Measurements from ENCODE around the gene KLF7.

KLF7 gene

DNA sequence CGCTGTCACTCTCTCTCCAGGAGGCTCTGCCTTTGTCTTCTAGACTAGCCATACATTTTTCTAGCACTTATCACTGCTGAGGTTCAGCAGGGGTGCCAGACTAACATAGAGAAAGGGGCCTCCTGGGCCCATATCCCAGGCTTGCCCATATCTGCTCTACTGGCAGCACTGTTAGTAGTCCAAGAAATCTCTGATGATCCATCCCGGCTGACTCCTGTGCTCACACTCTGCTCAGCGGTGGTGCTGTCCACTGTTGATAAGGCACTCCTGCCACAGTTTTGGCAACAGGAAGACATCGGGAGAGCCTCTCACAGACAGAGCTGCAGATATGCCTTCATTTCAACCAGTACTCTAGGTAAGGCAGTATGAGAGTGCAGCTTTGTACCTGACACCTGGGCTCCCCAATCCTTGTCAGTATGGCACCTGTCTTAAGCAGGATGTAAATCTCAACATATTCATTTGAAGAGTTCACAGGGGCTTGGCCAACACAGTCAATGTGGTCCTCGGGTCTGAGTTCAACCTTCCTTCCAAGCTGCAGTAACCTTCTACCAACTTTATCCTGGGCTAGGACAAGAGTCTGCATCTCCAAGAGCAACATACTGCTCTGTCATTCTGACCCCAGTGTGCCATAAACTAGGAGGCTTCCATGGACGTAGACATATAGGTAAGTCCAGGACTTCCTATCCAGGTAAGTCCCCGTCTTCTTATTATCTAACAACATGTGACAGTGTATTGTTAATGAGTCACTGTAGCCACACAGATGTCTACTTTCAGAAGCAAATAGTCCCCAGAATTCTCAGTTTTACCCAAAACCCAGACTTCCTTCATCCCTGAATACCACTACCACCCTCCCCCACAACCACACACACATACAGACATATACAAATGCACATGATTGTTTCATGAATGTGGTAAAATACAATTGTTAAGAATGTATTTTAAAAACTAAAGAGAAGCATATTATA, 16.2 kb downstream of the KLF7 start:
- peak in 1 of 2 experiments; percentile 26 for DNase-seq (ENCODE audit: low read depth in 2 of 2)

DNA sequence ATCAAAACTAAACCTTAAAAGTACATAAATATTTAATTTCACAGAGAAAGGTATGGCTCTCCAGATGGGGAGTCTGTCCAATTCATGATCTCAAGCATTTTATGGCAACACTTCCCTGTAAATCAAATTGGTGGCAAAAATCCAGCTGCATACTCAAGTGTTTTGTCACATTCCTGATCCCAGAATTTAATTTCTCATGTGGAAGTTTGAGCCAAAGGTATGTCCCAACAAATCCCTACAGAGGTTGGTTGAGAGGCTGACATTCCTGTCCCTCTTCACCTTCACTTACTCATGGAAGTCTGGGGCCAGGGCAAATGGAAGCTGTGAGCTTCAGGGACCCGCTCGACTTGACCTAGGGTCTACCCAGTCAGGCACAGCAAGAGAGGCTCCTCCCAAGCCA, 17.7 kb downstream of the KLF7 start:
- no peak for DNase-seq (ENCODE audit: low read depth in 2 of 2)

DNA sequence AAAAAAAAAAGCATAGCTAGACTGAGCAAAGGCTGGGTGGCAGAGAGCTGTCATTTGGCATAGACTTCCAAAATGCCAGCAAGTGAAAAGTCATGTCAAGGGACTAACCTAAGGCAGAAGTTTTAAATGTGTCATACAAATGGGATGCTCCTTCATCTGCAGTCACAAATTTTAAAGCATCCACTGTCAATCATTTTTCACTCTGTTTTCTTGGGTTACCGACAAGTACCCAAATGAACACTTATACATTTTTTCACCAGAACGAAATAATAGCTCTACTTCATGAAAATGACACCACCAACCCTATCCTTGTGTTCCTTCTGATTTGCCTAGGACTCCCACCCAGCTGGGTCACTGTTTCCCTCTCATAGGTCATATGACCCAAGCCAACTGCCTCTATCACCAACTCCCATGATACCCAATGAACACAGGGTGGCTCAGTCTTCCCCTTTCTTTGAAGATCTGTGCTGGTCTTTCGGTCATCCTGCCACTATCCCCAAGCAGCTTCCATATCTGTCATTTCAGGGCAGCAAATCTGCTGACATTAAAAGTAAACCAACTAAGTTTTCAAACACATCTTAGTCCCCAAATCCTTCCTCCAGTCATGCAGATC, 21.5 kb downstream of the KLF7 start:
- DNase-seq (ENCODE audit: low read depth in 2 of 2): no peak

DNA sequence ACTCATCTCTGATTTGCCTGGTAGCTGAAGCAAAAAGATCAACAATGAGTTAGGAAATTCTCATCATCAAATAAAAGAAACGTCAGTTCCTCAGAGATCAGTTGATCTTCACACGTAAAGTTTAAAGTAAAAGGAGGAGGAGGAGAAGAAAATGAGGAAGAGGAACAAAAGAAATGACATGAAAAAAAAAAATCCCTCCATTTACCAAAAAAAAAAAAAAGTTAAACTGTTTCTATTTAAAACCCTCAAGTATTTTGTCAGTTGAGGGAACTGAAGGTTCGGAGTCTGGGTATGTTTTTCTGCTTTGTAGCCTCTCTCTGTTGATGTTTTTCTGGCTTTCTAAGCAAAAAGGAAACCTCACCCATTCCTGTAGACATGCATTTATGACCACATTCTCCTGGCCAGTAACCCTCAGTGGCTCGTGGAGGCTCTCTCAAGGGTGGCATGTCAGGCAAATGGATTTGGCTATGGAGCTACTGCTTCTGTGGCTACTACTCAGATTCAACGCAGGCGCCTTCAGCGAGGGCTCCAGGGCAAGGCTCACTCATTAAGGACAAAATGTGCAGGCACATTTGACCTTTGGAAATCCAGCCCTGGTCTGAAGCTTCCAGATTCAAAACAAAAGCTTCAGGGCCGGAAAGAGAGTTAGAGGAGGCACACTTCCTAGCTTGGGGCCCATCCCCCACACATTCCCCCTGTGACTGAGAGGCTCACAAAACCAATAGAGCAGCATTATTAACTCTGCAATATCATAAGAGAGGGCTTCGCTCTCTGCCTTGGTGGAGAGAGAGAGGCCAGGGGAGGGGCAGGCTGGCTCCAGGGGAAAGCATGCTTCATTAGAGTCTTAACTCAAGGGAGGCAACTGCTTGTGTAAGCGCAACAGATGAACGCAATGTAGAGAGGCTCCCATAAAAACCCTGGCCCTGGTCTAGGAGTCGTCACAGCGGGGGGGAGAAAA, 22.3 kb downstream of the KLF7 start:
- peak in 1 of 2 experiments; percentile 35 for DNase-seq (ENCODE audit: low read depth in 2 of 2)

DNA sequence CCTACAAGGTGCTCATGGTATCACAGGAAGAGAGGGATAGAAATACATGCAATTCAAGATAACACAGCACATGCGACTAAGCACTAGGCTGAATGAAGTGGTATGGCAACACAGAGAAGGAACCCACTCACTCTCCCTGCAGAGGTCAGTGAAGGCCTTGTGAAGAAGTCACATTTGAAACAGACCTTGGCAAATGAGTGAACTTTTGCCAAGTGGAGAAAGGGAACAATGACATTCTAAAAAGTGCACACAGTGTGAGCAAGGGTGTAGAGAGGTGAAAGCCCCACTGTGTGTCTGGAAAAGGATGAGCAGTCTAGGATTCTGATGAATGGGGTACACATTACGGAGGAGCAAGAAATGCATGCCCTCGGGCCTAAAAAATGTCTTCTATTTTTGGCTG, 23.3 kb downstream of the KLF7 start:
- no peak for DNase-seq (ENCODE audit: low read depth in 2 of 2)

DNA sequence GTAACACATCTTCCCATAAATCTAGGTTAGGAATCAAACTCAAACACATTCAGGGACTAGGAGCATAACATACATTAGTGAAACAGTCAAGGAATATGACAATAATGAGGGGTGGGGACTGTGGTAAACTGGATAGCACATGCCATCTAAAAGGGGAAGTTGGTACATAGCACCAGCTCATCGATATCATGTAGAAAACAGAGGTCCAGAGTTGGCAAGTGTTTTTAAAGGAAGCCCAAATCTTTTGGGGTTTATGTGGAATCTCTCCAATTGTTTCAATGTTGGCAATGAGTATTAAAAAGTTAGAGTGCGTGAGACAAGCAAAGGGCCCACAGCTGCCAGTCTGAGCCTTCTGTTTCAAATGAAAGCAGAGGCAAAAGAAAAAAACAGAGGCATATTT, 24.4 kb downstream of the KLF7 start:
- DNase-seq (ENCODE audit: low read depth in 2 of 2): no peak

DNA sequence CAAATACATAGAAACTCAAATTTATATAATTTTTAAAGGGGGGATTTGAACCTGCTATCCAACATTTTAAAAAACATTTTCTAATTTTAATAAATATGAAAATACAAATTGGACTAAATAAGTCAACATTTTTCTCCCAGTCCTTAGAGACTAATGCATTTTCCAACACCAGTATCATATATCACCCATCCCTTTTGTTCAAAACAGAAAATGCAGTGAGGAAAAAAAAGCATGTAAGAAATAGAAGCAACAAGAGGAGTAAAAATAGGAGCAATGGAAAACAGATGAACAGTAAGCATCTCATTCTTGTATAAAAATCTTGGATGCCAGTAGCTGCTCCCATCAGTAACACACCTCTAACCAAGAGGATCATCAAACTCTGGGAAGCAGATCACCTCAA, 25.5 kb downstream of the KLF7 start:
- DNase-seq (ENCODE audit: low read depth in 2 of 2): no peak

DNA sequence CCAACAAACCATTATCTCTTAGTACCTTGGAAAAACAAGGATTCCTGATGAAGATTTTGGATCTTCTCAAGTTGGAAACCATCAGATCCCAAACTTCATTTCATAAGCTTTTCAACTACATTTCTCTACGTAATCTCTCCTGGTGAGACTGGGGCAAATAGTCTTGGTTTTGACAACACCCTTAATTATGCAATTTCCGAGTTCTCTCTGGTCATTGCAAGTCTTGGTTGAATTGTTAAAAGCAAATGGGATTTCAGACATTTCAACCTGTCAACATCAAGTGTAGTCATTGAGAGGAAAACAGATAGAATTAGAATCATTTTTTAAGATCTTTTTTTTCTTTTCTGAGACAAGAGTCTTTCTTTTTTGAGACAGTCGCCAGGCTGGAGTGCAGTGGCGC, 26.2 kb downstream of the KLF7 start:
- DNase-seq (ENCODE audit: low read depth in 2 of 2): no peak

DNA sequence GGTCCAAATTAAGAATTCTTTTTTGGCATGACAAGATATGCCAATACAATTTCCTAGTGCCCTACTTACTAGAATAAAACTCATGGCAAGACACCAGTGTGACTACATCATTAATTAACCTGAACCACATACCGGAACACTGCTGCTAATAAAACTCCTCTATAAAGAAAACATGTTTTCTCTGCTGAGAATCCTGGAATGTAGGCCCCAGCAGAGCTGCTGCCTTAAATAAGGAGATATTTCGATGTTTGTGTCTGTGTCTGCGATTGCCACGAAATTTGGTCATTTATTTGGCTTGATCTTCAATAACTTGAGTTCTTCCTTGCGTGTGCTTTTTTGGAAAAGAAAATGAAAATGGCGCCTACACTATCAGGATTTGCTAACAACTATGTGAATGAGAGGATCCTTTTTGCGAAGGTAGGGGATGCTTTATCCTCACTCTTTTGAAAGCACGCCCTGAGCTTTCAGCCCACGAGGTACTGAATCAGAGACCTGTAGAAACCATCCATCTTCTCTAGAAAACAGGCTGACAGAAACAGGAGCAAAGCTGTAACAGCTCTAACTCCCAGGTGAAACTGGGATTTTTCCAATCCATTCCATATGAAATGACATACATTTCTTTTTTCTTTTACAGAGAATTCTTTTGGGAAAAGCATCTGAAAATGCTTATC, 27.0 kb downstream of the KLF7 start:
- no peak for DNase-seq (ENCODE audit: low read depth in 2 of 2)

DNA sequence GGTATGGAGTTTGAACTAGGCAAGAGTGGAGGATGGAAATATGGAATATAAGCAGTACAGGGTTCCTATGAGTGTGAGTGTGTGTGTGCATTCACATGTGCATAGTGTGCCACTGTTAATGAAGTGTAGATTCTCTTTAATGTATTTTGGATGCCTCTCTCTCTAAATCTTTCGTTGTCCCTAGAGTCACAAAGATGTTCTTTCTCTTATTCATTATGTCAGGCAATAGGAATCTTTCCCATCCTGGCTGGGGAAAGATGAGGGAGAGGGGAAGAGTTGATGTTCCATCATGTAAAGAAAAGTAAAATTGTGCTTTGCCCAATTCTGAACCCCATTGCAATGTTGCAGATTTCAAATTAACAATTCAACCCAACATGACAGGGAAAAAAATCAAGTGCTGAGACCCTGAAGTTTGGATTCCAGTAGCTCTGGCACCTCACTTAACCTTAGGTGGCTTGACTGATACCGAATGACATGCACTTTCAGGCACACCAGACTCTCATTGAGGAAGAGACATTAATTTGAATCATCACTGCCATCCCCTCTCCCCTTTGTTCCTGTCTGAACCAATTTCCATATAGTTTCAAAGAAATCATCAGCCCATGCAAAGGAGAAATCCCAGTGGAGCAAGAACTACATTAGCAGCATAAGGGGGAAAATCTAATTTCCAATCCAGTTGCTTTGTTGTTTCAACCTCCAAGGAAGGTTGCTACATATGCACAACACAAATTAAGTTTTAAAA, 28.0 kb downstream of the KLF7 start:
- DNase-seq (ENCODE audit: low read depth in 2 of 2): no peak

DNA sequence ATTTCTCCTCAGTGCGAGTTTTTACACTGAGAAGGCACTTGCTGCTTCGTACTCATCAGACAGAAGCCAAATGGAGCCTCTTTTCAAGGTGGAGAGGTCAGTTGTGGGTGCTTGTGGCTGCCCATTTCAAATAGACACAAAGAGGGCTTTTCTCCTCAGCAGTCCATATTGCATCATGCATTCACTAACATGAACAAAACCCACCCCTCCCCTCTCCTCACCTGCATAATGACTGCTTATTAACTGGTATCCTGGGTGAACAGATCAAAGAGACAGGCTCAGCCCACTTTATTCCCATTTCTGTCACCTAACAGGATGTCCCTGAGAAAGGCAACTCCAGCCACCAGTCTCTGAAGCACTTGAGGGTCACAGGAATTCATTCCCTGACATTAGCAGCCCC, 28.9 kb downstream of the KLF7 start:
- DNase-seq (ENCODE audit: low read depth in 2 of 2): no peak

DNA sequence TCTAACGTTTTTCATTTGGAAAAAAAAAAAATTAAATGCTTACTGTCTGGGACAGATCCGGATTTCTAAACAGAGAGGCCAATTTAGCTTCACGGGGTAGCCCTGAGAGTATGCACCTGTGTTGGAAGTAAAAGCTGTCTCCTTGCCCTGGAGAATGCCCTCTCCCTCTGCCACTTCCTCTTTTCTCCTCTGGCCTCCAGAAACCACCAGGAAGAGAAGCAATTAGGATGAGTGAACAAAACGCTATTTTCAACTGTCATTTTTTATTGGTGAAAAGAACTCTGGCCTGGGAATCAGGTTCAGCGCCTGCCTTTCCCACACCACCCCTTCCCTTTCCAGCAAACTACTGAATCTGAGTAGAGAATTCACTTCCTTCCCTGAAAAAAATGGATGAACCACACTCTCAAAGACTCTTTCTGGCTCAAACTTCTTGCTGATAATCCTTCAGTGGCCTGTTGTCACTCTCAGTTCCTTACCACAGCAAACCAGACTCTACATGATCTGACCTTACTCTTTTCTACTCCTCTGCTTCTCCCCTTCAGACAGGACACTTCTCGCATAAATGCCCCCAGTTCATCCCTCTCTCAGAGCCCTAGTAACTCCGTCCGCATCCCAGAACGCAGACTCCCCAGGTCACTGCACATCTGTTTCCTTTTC, 29.8 kb downstream of the KLF7 start:
- DNase-seq (ENCODE audit: low read depth in 2 of 2): no peak

DNA sequence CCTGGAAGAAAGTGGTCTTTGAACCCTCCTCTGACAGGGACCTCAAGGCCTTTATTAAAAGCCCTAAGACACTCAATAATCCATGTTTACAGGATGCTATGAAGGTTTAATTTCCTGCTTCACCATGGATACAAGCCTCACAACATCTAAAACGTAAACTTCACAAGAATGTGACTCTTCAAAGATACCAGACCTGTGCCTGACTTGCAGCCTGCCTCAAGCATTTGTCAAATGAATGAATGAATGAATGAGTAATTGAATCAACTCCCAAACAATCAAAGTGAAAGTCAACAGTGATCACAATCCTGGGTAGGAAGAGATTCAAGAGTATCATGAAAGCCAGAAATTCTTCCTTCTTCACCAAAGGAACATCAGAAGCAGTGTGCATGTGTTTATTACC, 30.4 kb downstream of the KLF7 start:
- DNase-seq (ENCODE audit: low read depth in 2 of 2): no peak

DNA sequence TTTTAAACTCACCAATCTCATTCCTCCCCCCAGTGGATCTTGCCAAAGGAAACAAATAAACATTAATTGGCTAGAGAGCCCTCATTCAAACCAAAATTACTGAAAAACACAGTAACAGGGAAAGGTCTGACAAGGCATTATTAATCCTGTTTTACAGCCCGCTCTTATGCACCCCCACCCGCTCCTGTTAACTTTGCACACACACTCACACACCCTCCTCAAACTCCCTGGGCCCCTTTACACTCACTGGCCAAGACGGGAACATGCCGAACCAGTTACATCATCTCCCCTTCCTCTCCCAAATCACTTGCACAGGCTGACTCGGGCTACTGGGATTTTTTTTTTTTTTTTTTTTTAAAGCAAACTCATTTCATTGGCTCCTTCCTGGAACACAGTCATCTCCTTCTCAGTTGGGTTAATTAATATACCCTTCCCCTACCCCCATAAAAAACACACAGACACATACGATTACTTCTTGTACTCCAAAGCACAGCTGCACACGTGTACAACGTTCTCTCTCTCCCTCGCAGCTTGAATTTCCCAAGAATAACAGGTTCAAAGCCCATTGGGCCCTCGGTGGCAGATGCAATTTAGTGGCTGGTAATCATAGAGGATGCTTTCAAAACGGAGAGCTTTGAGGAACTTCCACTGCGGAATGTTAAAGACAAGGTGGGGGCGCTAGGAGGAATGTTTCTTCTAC, 31.8 kb downstream of the KLF7 start:
- DNase-seq (ENCODE audit: low read depth in 2 of 2): no peak

DNA sequence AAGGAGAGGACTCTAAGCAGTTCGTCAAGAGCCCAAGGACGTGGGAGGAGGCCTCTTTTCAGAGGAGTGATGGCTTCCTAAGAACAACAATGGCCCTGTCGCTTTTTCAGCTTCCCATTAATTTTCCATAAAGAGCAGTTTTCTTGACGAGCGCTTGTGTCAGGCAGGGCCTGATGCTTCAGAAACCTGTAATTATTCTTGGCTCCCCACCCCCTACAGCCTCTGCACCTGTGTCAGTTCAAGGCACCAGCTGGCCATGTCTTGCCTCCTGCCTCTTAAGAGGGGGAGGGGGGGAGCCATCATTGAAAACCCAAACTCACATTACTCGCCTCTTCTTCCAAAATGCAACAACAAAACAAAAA, 32.3 kb downstream of the KLF7 start:
- DNase-seq (ENCODE audit: low read depth in 2 of 2): no peak

DNA sequence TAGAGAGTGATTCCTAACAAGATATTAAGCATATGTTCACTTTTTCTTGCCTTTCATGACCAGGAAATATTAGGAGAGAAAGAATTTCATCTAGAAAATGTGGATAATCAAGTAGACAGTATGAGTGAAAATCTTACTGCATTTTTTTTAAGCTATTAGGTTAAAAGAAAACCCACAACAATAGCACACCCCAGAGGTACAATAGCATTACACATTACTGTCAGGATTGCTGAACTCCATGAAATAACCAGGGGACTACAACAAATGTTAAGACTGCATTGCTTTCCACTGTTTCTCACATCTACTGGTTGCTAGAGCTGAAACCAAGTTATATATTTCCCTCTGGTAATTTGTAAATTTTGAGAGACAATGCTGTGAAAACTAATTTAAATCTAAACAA, 33.7 kb downstream of the KLF7 start:
- no peak for DNase-seq (ENCODE audit: low read depth in 2 of 2)

DNA sequence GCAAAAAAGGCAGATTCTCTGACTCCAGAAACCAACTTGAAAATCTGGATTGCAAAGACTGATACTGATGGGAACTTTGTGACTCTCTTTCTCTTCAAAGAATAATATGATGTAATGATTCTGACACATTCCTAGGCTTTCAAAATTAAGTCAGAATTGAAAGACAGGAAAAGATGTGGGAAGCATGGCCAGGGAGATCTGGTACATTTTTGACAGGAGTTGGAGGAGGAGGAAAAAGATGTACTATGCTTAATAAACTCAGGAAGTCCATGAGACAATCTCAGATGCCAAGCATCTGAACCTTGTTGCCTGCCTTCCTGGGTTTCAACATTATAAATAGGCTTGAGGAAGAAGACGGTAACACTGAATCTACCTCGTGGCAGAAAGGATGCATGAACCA, 34.2 kb downstream of the KLF7 start:
- no peak for DNase-seq (ENCODE audit: low read depth in 2 of 2)

DNA sequence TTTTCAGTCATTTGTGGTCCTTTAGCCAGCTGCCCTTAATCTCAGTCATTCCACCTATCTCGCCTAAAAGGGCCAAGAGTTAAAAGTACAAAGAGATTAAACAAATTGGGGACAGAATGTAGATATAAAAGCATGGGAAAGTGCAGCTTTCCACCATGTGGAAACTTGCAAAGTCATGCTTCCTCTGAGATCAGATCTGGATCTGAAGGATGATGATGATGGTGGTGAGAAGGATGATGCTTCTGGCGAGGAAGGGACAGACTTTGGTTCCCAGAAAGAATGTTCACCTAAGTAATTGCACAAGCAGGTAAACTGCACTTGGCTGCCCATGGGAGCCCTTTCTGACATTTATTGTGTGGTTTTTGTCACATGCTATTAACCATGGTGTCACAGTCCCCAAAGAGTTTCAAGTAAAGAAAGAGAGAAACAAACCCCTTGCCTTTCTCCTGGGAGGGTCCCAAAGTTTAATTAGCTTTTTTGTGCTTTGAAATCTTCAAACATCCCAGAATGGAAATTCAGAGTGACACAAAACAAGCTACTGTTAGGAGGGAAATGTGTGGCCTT, 34.7 kb downstream of the KLF7 start:
- DNase-seq (ENCODE audit: low read depth in 2 of 2): no peak

DNA sequence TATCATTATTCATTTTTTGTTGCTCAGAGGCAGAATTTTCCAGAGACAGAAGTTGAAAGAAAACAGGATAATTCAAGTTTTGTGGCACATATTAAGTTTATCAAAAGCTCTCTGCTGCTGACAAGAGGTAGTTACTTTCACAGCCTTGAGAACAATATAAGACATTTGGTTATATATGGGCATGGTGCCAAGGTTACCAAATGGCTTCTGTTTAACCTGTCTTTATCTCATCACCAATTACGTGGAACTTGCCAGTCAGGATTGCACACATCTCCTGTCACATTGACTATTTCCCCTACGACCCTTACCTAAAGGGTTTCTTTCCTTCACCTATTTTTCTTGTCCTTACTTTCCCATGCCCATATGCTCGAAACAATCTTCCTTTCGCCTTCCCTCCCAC, 35.9 kb downstream of the KLF7 start:
- no peak for DNase-seq (ENCODE audit: low read depth in 2 of 2)

DNA sequence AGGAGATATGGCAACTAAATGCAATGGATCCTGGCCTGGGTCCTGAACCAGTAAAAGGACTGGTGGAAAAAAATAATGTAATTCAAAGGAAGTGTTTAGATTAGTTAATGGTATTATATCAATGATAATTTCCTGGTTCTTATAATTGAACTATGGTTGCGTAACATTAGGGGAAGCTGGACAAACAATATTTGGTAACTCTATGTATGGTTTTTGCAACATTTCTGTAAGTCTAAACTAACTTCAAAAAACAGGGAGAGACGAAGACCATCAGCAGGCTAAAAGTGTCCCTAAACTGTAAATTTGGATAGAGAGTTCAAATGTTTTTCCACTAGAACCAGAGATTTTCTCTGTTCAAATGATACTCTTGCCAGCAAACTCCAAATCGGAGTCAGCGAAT, 36.9 kb downstream of the KLF7 start:
- no peak for DNase-seq (ENCODE audit: low read depth in 2 of 2)

All from stimulated activated CD4-positive, alpha-beta T cell treated with anti-CD3 and anti-CD28 coated beads, Interleukin-12 subunit alpha, Interleukin-12 subunit beta, amount 100 ng/mL, for 24 hours (primary cell).